GM21825 (cell line): Measurements from ENCODE around the gene OR5H14.
"Not testable (repeated sequence)": the region's sequence is repeated elsewhere in the genome, so short reads cannot be mapped to it uniquely, and the experiment has no call there.

Source experiments
- ATAC-seq: cut with Tn5 transposase; IDR thresholded peaks from one replicate; pipeline ENCODE4 v1.9.1; 2021; ENCODE audit warnings: mild to moderate bottlenecking, moderate library complexity; ENCODE audit not compliant: unreplicated experiment

The OR5H14 gene

GRCh38 chr3:98196293-98196692 is 49.0 kb downstream of the OR5H14 start:
- not testable (repeated sequence) for ATAC-seq

GRCh38 chr3:98199020-98199419 is 51.7 kb downstream of the OR5H14 start:
- no peak for ATAC-seq
